GM18517 (cell line): ENCODE measurements around the gene KCNF1.

ENCODE experiments used
- ATAC-seq: cut with Tn5 transposase; IDR thresholded peaks from one replicate; pipeline ENCODE4 v1.9.1; 2021; ENCODE audit warnings: mild to moderate bottlenecking, moderate library complexity; ENCODE audit not compliant: unreplicated experiment

The KCNF1 gene

DNA sequence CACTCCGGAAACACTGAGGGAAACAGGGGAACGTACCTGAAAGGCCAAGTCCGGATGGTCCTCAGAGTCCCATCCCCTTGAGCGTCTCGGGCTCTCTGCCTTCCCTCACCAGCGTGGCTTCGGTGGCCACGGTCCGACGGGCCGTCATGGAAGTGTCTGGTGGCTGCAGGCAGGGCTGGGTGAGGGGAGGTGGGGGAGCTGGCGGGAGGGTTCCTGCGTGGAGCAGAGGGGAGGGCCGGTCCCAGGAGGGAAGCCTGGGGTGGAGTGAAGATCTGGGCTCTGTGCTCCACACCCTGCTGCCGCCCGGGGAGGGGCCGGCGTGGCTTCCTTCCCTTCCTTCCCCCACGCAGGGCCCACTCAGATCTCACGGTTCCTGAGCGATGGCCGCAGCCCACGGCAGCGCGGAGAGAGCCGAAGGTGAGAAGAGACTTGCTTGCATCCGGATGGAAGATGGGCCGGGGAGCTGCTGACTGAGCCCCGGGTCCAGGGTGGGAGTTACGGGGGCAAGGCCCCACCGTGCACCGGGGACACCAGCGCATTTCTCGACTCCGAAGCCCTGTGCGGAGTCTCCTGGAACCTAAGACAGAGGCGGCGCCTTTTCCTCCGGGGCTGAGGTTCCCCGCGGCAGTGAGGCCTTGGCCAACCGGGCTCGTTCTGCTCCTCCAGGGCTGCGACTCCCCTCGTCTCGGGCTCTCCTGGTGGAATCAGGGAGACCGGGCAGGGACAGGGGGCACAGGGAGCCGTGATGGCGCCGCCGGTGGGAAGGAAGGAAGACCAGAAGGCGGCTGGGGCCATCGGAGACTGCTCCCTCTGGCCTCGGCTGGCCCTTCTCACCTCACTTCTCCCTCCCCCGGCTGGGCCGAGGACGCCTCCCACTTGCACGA, 49.1 kb downstream of the KCNF1 start:
- ATAC-seq = no peak

DNA sequence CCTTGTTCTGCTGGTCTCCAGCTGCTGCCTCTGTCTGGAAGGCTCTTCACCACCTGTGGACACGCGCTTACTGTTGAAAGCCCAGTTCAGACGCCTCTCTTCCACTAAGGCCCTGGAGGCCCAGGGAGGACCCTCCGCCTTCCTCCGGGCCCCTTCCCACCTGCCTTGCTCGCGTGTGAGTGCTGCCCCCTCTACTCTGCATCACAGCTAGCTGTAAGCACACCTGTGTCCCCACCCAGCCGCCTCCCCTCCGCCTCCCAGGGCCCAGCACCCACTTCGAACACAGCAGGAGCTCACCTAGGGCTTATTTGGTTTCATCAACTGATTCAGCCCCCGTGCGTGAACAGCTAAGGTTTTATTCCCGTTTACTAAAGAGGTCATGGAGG, 49.7 kb downstream of the KCNF1 start:
- ATAC-seq = no peak

DNA sequence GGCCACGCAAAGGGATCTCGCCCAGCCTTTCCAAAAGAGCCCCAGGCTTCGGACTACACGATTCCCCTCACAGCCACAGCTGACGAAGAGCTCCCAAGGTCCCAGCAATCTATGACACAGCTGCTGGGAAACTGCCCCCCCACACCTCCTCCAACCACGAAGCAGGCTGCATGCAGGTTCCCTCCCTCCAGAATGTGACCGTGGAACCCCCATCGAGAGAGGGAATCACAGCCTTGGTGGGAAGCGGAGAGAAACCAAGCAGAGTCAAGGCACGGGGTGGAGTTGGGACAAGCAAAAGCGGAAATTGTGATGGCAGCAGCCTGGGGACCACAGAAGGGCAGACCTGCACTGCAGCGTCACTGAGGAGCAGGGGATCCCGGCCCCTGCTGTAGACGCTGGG, 50.3 kb downstream of the KCNF1 start:
- no peak for ATAC-seq

DNA sequence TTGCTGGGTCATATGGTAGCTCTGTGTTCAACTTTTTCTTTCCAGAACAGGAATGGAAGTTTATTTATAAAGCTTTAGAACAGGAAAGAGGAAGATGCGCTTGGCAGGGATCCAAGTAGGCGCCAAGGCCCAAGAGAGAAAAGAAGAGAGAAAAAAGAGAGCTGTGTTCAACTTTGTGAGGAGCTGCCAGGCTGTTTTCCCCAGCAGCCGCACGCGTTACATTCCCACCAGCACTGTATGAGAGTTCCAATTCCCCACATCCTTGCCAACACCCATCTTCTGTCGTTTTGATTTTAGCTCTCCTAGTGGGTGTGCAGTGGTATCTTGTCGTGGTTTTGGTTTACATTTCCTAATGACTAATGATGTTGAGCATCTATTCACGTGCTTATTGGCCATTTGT, 51.4 kb downstream of the KCNF1 start:
- no peak for ATAC-seq
